ENCODE results near the gene PPP1CA. TPM values are rescaled to one million over a fixed set of nuclear protein-coding genes. Genes with fewer than 3 reads are reported as not detected.

The PPP1CA gene
- polyA plus RNA-seq, 1 donor = 112 TPM

GRCh38 chr11:67381244-67381972 lies 20.2 kb downstream of the PPP1CA start:
- no peaks in the 10 kb centered on the region for H3K9me3 ChIP-seq (ENCODE audit: control insufficient read depth, low read depth, low read length)
- 100% methylated on average over 1 of the region's 13 CpGs for WGBS (ENCODE audit: insufficient coverage, low lambda C conversion rate)
- H3K27me3 ChIP-seq (ENCODE audit: control insufficient read depth, insufficient read depth, low read length) = peaks cover under 1% of the 10 kb centered on the region
- no peak for DNase-seq
- no peaks in the 10 kb centered on the region for H3K36me3 ChIP-seq (ENCODE audit: control insufficient read depth, insufficient read depth, low read length)
- H3K4me3 ChIP-seq (ENCODE audit: low read length) = no peak overlapping the region
- no peak overlapping the region for H3K27ac ChIP-seq (ENCODE audit: low read length)
- H3K4me1 ChIP-seq (ENCODE audit: control insufficient read depth, insufficient read depth, low read length) = peaks cover 18% of the 10 kb centered on the region

GRCh38 chr11:67379061-67380058 lies 22.3 kb downstream of the PPP1CA start:
- Histone ChIP-seq H3K36me3 (ENCODE audit: control insufficient read depth, insufficient read depth, low read length) (no peaks in the 10 kb centered on the region), H3K4me1 (ENCODE audit: control insufficient read depth, insufficient read depth, low read length) (peaks cover 24% of the 10 kb centered on the region), H3K4me3 (ENCODE audit: low read length) (no peak overlapping the region), H3K9me3 (ENCODE audit: control insufficient read depth, low read depth, low read length) (no peaks in the 10 kb centered on the region), H3K27ac (ENCODE audit: low read length) (no peak overlapping the region), H3K27me3 (ENCODE audit: control insufficient read depth, insufficient read depth, low read length) (peaks cover 10% of the 10 kb centered on the region)
- peak; percentile 67 to 82 for DNase-seq
- no CpG with 5 or more reads among the region's 23 CpGs for WGBS (ENCODE audit: insufficient coverage, low lambda C conversion rate)

- Histone ChIP-seq H3K4me1 (ENCODE audit: control insufficient read depth, insufficient read depth, low read length) (peaks cover 32% of the 10 kb centered on the region), H3K36me3 (ENCODE audit: control insufficient read depth, insufficient read depth, low read length) (no peaks in the 10 kb centered on the region), H3K4me3 (ENCODE audit: low read length) (no peak overlapping the region), H3K27me3 (ENCODE audit: control insufficient read depth, insufficient read depth, low read length) (peaks cover 10% of the 10 kb centered on the region), H3K9me3 (ENCODE audit: control insufficient read depth, low read depth, low read length) (no peaks in the 10 kb centered on the region), H3K27ac (ENCODE audit: low read length) (no peak overlapping the region)
- no peak for DNase-seq
- no CpG with 5 or more reads among the region's 4 CpGs for WGBS (ENCODE audit: insufficient coverage, low lambda C conversion rate)
These were observed 23.1 kb downstream of the PPP1CA start for GRCh38 chr11:67378544-67378943.

- Histone ChIP-seq H3K36me3 (ENCODE audit: control insufficient read depth, insufficient read depth, low read length) (no peaks in the 10 kb centered on the region), H3K4me3 (ENCODE audit: low read length) (no peak overlapping the region), H3K4me1 (ENCODE audit: control insufficient read depth, insufficient read depth, low read length) (peaks cover 30% of the 10 kb centered on the region), H3K27me3 (ENCODE audit: control insufficient read depth, insufficient read depth, low read length) (peaks cover 10% of the 10 kb centered on the region), H3K27ac (ENCODE audit: low read length) (no peak overlapping the region), H3K9me3 (ENCODE audit: control insufficient read depth, low read depth, low read length) (no peaks in the 10 kb centered on the region)
- WGBS (ENCODE audit: insufficient coverage, low lambda C conversion rate) = no CpG with 5 or more reads among the region's 6 CpGs
- DNase-seq = no peak
These were observed 24.5 kb downstream of the PPP1CA start for GRCh38 chr11:67376873-67377808.

GRCh38 chr11:67376063-67376820 lies 25.4 kb downstream of the PPP1CA start:
- Histone ChIP-seq H3K27me3 (ENCODE audit: control insufficient read depth, insufficient read depth, low read length) (peaks cover 10% of the 10 kb centered on the region), H3K4me1 (ENCODE audit: control insufficient read depth, insufficient read depth, low read length) (peaks cover 39% of the 10 kb centered on the region), H3K9me3 (ENCODE audit: control insufficient read depth, low read depth, low read length) (no peaks in the 10 kb centered on the region), H3K4me3 (ENCODE audit: low read length) (no peak overlapping the region), H3K27ac (ENCODE audit: low read length) (no peak overlapping the region), H3K36me3 (ENCODE audit: control insufficient read depth, insufficient read depth, low read length) (no peaks in the 10 kb centered on the region)
- DNase-seq = no peak
- no CpG with 5 or more reads among the region's 7 CpGs for WGBS (ENCODE audit: insufficient coverage, low lambda C conversion rate)

GRCh38 chr11:67375320-67376055 lies 26.2 kb downstream of the PPP1CA start:
- H3K36me3 ChIP-seq (ENCODE audit: control insufficient read depth, insufficient read depth, low read length) = no peaks in the 10 kb centered on the region
- no peak overlapping the region for H3K4me3 ChIP-seq (ENCODE audit: low read length)
- H3K27me3 ChIP-seq (ENCODE audit: control insufficient read depth, insufficient read depth, low read length) = peaks cover 10% of the 10 kb centered on the region
- WGBS (ENCODE audit: insufficient coverage, low lambda C conversion rate) = 75% methylated on average over 2 of the region's 15 CpGs
- H3K4me1 ChIP-seq (ENCODE audit: control insufficient read depth, insufficient read depth, low read length) = peaks cover 47% of the 10 kb centered on the region
- no peaks in the 10 kb centered on the region for H3K9me3 ChIP-seq (ENCODE audit: control insufficient read depth, low read depth, low read length)
- no peak for DNase-seq
- no peak overlapping the region for H3K27ac ChIP-seq (ENCODE audit: low read length)

GRCh38 chr11:67374571-67375281 lies 26.9 kb downstream of the PPP1CA start:
- H3K4me3 ChIP-seq (ENCODE audit: low read length) = no peak overlapping the region
- WGBS (ENCODE audit: insufficient coverage, low lambda C conversion rate) = no CpG with 5 or more reads among the region's 9 CpGs
- H3K4me1 ChIP-seq (ENCODE audit: control insufficient read depth, insufficient read depth, low read length) = peaks cover 46% of the 10 kb centered on the region
- peak overlapping the region; percentile 52 for H3K27ac ChIP-seq (ENCODE audit: low read length)
- H3K36me3 ChIP-seq (ENCODE audit: control insufficient read depth, insufficient read depth, low read length) = no peaks in the 10 kb centered on the region
- H3K9me3 ChIP-seq (ENCODE audit: control insufficient read depth, low read depth, low read length) = no peaks in the 10 kb centered on the region
- H3K27me3 ChIP-seq (ENCODE audit: control insufficient read depth, insufficient read depth, low read length) = peaks cover 10% of the 10 kb centered on the region
- no peak for DNase-seq

- Histone ChIP-seq H3K27me3 (ENCODE audit: control insufficient read depth, insufficient read depth, low read length) (peaks cover 10% of the 10 kb centered on the region), H3K4me1 (ENCODE audit: control insufficient read depth, insufficient read depth, low read length) (peaks cover 44% of the 10 kb centered on the region), H3K9me3 (ENCODE audit: control insufficient read depth, low read depth, low read length) (no peaks in the 10 kb centered on the region), H3K4me3 (ENCODE audit: low read length) (peak overlapping the region; percentile 49), H3K27ac (ENCODE audit: low read length) (peak overlapping the region; percentile 52), H3K36me3 (ENCODE audit: control insufficient read depth, insufficient read depth, low read length) (no peaks in the 10 kb centered on the region)
- 0% methylated on average over 5 of the region's 40 CpGs for WGBS (ENCODE audit: insufficient coverage, low lambda C conversion rate)
- DNase-seq = peak; percentile 82 to 92
These were observed 27.7 kb downstream of the PPP1CA start for GRCh38 chr11:67373648-67374570.
